GM18511 (cell line): Measurements from ENCODE around the gene BAD.

Experiments
- ATAC-seq: cut with Tn5 transposase; IDR thresholded peaks from one replicate; pipeline ENCODE4 v1.9.1; 2021; ENCODE audit warnings: mild to moderate bottlenecking, moderate library complexity; ENCODE audit not compliant: unreplicated experiment

Gene BAD

GRCh38 chr11:64297699-64298358, 13.4 kb upstream of the BAD start:
- ATAC-seq = no peak

DNA sequence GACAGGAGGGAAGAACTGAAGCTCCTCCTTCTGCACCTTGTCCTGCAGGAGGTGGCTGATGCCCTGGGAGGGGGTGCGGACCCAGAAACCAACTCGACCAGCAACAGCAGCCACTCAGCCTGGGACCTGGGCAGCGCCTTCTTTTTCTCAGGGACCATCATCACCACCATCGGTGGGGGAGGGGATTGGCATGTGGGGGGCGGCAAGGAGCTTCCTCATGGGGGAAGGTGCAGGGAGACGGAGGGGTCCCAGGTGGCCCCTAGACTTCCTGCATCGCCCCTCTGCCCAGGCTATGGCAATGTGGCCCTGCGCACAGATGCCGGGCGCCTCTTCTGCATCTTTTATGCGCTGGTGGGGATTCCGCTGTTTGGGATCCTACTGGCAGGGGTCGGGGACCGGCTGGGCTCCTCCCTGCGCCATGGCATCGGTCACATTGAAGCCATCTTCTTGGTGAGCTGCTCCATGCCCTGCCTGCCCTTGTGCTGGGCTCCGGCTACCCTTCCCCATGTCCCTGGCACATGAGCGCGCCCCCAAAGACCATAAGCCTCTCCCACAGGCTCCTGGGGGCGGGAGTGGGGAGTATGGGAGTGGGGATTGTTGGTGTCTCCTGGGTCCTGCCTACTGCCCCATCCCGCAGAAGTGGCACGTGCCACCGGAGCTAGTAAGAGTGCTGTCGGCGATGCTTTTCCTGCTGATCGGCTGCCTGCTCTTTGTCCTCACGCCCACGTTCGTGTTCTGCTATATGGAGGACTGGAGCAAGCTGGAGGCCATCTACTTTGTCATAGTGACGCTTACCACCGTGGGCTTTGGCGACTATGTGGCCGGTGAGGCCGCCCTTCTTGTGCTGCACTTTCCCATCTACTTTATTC, 12.6 kb upstream of the BAD start:
- ATAC-seq = no peak

DNA sequence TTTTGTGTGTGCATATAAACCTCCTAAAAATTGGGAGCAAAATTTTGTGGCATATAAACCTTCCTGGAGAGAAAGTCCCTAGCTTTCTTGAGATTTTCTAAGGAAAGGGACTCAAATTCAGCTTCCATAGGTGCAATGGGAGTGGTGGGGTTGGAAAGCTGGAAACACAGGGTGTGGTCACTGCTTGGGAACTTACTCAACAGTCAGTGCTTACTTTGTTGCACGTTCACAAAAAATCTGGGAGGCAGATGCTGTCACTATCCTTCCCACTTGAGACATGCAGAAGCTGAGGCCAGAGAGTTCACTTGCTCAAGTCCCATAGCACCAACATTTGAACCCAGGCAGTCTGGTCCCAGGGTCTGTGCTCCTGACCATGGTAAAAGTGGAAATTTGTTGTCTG, 11.8 kb upstream of the BAD start:
- ATAC-seq = no peak

DNA sequence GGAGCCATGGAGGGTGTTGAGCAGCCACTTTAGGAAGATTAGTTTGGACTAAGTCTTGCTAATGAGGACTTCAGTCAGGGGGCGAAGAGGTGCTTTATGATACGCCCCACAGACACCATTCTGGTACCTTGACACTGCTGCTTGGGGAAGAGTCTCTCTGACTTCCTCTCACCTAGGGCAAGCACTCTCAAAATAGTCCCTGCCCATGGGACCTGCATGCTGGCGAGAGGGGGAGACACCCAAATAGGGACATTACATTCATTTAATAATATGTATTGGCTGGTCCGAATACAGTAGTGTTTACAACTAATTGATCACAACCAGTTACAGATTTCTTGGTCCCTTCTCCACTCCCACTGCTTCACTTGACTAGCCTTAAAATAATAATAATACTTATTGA, 11.3 kb upstream of the BAD start:
- no peak for ATAC-seq

DNA sequence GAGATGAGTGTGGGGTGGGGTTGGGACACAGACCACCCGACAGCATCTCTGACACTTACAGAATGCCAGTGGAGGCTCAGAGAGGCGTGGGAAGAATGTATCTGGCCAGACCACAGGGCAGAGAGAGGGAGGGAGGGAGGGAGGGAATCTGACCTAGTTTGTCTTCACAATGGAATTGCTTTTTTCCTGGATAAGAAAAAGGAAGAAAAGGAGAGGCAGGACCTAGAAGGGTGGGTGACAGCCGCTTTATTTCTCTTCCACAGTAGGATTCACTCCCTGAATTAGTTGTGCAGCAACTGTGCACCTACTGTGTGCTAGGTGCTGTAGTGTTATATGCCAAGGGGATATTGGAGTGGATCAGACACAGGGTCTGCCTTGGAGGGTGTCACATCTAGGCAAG, 10.3 kb upstream of the BAD start:
- ATAC-seq = no peak

- no peak for ATAC-seq
Observed at GRCh38 chr11:64292460-64293254, 8.2 kb upstream of the BAD start.

- no peak for ATAC-seq
Observed at GRCh38 chr11:64291752-64292459, 7.4 kb upstream of the BAD start.

DNA sequence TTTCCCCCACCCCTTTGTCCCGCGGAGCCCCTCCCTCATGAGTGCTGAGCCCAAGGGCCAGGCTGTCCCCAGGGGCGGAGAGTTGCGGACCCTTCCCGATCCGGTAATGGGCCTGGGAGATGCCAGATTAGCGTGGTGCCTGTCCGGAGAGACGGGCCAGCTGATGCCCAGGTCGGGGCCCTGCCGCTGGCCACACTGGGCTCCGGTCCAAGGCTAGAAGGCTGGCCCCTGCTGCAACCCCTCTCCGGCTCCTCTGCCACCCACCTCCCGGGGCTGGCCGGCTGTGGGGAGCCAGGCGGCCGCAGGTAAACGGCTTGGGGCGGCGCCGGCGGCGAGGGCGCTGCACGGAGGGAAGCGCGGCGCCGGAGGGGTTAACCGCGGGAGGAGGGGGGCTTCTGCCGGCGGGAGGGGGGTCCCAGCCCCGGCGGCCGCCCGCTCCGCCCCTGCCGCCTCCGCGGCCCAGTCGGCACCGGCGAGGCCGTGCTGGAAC, 6.8 kb upstream of the BAD start, which contains the start of gene KCNK4:
Gene KCNK4, plus strand, starts transcription at position 41 of the 490 bp plus-strand sequence. CDS start 1,717 bp downstream, outside the sequence.
- no peak for ATAC-seq

- ATAC-seq = no peak
Observed at GRCh38 chr11:64290352-64291261, 6.1 kb upstream of the BAD start.

DNA sequence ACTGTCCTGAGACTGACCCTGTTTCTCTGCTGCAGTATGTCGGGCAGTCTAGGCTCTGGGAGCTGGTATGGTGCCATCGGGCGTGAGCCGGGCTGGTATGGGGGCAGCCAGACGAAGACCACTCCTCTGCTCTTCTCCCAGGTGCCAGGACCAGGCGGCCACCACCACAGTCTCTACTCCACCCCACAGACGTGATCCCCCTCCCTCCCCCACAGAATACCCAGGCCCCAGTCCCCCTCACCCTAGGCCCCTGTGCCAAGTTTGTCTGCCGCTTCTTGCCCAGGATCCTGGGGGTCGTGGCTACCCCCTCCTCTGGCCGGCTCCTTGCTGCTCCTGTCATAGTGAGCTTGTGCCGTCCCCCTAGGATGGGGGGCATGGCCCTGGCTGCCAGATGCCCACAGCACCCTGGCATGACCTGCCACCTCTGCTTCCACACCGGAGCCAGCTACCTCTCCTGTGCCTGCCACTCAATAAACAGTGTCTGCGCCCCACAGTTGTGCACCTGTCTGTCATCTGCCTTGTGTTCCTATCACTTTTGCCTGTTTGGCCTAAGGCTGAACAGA, 4.6 kb upstream of the BAD start:
- no peak for ATAC-seq

GRCh38 chr11:64288353-64288750, 3.9 kb upstream of the BAD start:
- no peak for ATAC-seq

GRCh38 chr11:64287676-64288352, 3.3 kb upstream of the BAD start:
- no peak for ATAC-seq

GRCh38 chr11:64286801-64287159, 2.3 kb upstream of the BAD start:
- ATAC-seq = no peak

GRCh38 chr11:64285885-64286800, 1.7 kb upstream of the BAD start:
- ATAC-seq = no peak

DNA sequence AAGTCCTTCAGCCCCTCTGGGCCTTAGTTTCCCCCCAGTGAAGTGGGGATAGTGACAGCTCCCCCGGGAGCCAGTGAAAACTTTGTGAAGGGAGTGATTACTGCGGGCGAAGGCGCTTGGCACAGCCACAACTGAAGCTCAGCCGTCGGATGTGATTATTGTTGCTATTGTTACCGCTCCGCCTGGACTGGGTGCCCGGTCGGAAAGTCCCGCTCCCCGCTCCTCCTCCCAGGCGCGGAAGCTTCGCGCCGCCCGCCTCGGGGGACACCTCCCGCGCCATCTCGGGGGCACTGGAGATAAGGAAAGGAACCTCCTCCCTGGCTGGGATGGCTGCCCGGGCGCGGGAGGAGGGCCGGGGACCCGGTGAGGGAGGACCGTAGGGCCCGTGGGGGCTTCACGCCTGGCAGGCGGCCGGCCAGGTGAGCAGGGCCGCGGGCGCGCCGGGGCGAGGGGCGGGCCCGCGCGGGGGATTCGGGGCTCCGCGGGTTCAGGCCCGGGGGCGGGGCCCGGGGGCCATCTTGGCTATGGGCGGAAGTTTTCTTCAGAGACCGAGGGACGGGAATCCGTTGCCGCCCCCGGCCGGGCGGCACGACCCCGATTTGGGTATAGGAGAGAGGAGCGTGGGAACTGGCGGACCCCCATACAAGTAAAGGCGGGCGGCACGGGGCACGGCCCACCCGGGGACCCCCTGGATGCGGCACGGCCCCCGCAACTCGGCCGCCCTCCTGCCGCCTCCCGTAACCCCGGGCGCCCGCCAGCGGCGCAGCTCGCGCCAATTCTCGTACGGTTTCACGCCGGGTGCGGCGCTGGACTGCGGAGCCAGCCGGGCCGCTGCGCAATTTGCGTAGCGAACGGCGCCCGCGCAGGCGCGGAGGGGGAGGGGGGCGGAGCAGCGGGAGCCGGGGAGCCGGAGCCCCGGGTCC, 758 bp upstream of the BAD start, which contains the start of gene GPR137:
Gene GPR137, plus strand, starts transcription at position 887 of the 923 bp plus-strand sequence. CDS start 677 bp downstream, outside the sequence.
- ATAC-seq = peak; percentile 67

GRCh38 chr11:64283092-64283491, 1.4 kb downstream of the BAD start:
- ATAC-seq = no peak
